ENCODE results near the gene ANKRD44.

GRCh38 chr2:196949116-196949515 lies 361.5 kb downstream of the ANKRD44 start:
- TF ChIP-seq, protein P1, sequence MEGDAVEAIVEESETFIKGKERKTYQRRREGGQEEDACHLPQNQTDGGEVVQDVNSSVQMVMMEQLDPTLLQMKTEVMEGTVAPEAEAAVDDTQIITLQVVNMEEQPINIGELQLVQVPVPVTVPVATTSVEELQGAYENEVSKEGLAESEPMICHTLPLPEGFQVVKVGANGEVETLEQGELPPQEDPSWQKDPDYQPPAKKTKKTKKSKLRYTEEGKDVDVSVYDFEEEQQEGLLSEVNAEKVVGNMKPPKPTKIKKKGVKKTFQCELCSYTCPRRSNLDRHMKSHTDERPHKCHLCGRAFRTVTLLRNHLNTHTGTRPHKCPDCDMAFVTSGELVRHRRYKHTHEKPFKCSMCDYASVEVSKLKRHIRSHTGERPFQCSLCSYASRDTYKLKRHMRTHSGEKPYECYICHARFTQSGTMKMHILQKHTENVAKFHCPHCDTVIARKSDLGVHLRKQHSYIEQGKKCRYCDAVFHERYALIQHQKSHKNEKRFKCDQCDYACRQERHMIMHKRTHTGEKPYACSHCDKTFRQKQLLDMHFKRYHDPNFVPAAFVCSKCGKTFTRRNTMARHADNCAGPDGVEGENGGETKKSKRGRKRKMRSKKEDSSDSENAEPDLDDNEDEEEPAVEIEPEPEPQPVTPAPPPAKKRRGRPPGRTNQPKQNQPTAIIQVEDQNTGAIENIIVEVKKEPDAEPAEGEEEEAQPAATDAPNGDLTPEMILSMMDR (IDR thresholded peaks at IDR 0.05): no peak
- TF ChIP-seq SIN3A (IDR thresholded peaks at IDR 0.05; ENCODE audit: borderline replicate concordance, insufficient read depth, low read depth, low read length): no peak
- TF ChIP-seq POLR2AphosphoS5 (IDR thresholded peaks at IDR 0.05; ENCODE audit: low read depth, low read length): no peak
